IMR-90 (cell line): ENCODE results near the gene NDP. TPM values are rescaled to one million over a fixed set of nuclear protein-coding genes. Genes with fewer than 3 reads are reported as not detected.

Experiments used
- ATAC-seq: fragments of 200-7000 bp; cut with Tn5 transposase; 2 replicates; pipeline ENCODE4 v1.9.1; 2020; ENCODE audit warnings: low read depth, mild to moderate bottlenecking, moderate library complexity
- BruUV-seq: library from RNA; stranded (reverse); fragments of 400-500 nt; replicated peaks from 2 replicates; lab custom pipeline; 2021; lab: Mats Ljungman, UMichigan
- CTCF ChIA-PET: fragments of 300-600 bp; formaldehyde crosslinking; extraction: SDS; loops from one replicate; lab custom pipeline; 2021; ENCODE audit warnings: antibody characterized with exemption; lab: Yijun Ruan, JAX
- POLR2A ChIA-PET: fragments of 300-600 bp; sonication (Branson Sonifier 250); formaldehyde crosslinking; loops from one replicate; lab custom pipeline; 2022; ENCODE audit warnings: antibody characterized with exemption; ENCODE audit not compliant: unreplicated experiment; lab: Charles Lee
- DNase-seq: peaks from one replicate; pipeline ENCODE4 v3.0.0; 2013
- H2AFZ ChIP-seq: replicated peaks from 2 replicates; pipeline ENCODE3; 2013; ENCODE audit warnings: low read length, mild to moderate bottlenecking; ENCODE audit not compliant: poor library complexity
- H2AK5ac ChIP-seq: 2 replicates; pipeline ENCODE4 v1.6.1; 2013; ENCODE audit warnings: low read depth, low read length, inconsistent platforms
- H2AK9ac ChIP-seq: replicated peaks from 2 replicates; pipeline ENCODE3; 2013; ENCODE audit warnings: mild to moderate bottlenecking, low read depth, low read length, moderate library complexity; ENCODE audit not compliant: poor library complexity
- H2BK120ac ChIP-seq: 2 replicates; pipeline ENCODE4 v1.6.1; 2013; ENCODE audit warnings: low read depth, low read length, inconsistent platforms
- H2BK15ac ChIP-seq: 3 replicates; pipeline ENCODE4 v1.6.1; 2013; ENCODE audit warnings: low read depth, low read length, inconsistent platforms
- H2BK20ac ChIP-seq: 2 replicates; pipeline ENCODE4 v1.6.1; 2013; ENCODE audit warnings: low read depth, mild to moderate bottlenecking, inconsistent platforms, low read length, moderate library complexity
- H2BK5ac ChIP-seq: 2 replicates; pipeline ENCODE4 v1.6.1; 2013; ENCODE audit warnings: mild to moderate bottlenecking, low read depth, low read length, inconsistent platforms; ENCODE audit not compliant: poor library complexity, severe bottlenecking
- H3K14ac ChIP-seq: replicated peaks from 2 replicates; pipeline ENCODE4 v1.6.1; 2013; ENCODE audit warnings: low read depth, low read length, inconsistent platforms
- H3K18ac ChIP-seq: 2 replicates; pipeline ENCODE4 v1.6.1; 2013; ENCODE audit warnings: low read depth, low read length, control low read depth
- H3K23ac ChIP-seq: 2 replicates; pipeline ENCODE4 v1.6.1; 2013; ENCODE audit warnings: low read depth, low read length, inconsistent platforms
- H3K27ac ChIP-seq: 2 replicates; pipeline ENCODE4 v1.5.1; 2013; ENCODE audit warnings: mild to moderate bottlenecking, control low read depth, low read length; ENCODE audit not compliant: insufficient read depth
- H3K27me3 ChIP-seq: 2 replicates; pipeline ENCODE4 v1.6.1; 2013; ENCODE audit warnings: low read length; ENCODE audit not compliant: control insufficient read depth, insufficient read depth
- H3K36me3 ChIP-seq: 2 replicates; pipeline ENCODE4 v1.6.1; 2013; ENCODE audit warnings: low read length, mixed read lengths; ENCODE audit not compliant: control insufficient read depth, insufficient read depth
- H3K4ac ChIP-seq: 2 replicates; pipeline ENCODE4 v1.6.1; 2013; ENCODE audit warnings: low read depth, low read length, inconsistent platforms
- H3K4me1 ChIP-seq: 2 replicates; pipeline ENCODE4 v1.6.1; 2013; ENCODE audit warnings: low read length, mixed read lengths; ENCODE audit not compliant: control insufficient read depth, insufficient read depth
- H3K4me2 ChIP-seq: 2 replicates; pipeline ENCODE4 v1.6.1; 2013; ENCODE audit warnings: low read depth, mild to moderate bottlenecking, control low read depth, low read length, moderate library complexity
- H3K4me3 ChIP-seq: 2 replicates; pipeline ENCODE4 v1.5.1; 2013; ENCODE audit warnings: low read depth, mild to moderate bottlenecking, control low read depth, low read length, moderate library complexity; ENCODE audit not compliant: insufficient read depth
- H3K56ac ChIP-seq: 2 replicates; pipeline ENCODE4 v1.6.1; 2013; ENCODE audit warnings: low read length, inconsistent platforms; ENCODE audit not compliant: insufficient read depth; ENCODE audit errors: extremely low read depth
- H3K79me1 ChIP-seq, 2 experiments: 2 replicates each; pipeline ENCODE4 v1.6.1; 2013; ENCODE audit warnings: low read length in 2 of 2, inconsistent platforms in 1 of 2, low read depth in 1 of 2
- H3K9ac ChIP-seq: 2 replicates; pipeline ENCODE4 v1.6.1; 2013; ENCODE audit warnings: low read depth, low read length, control low read depth
- H3K9me1 ChIP-seq: 2 replicates; pipeline ENCODE4 v1.6.1; 2013; ENCODE audit warnings: low read length, inconsistent platforms; ENCODE audit not compliant: insufficient read depth
- H3K9me3 ChIP-seq: 2 replicates; pipeline ENCODE4 v1.6.1; 2013; ENCODE audit warnings: low read length; ENCODE audit not compliant: control insufficient read depth, insufficient read depth
- H4K20me1 ChIP-seq: 2 replicates; pipeline ENCODE4 v1.6.1; 2013; ENCODE audit warnings: low read length, inconsistent platforms; ENCODE audit not compliant: insufficient read depth
- H4K5ac ChIP-seq: 2 replicates; pipeline ENCODE4 v1.6.1; 2013; ENCODE audit warnings: mild to moderate bottlenecking, low read depth, low read length, control low read depth
- H4K8ac ChIP-seq, 2 experiments: 2 replicates each; pipeline ENCODE4 v1.6.1; 2013; ENCODE audit warnings: low read depth in 2 of 2, low read length in 2 of 2, control low read depth in 1 of 2, inconsistent platforms in 1 of 2
- H4K91ac ChIP-seq: 2 replicates; pipeline ENCODE4 v1.6.1; 2013; ENCODE audit warnings: low read depth, low read length, inconsistent platforms; ENCODE audit not compliant: insufficient read depth
- CEBPB ChIP-seq: IDR thresholded peaks from 2 replicates; pipeline ENCODE4 v1.6.1; 2012; ENCODE audit warnings: low read depth, low read length, improper control_type of control experiment
- FOS ChIP-seq: fragments of 150-350 bp; IDR thresholded peaks from 2 replicates; pipeline ENCODE4 v1.6.1; 2016; ENCODE audit warnings: low read depth, low read length
- RFX5 ChIP-seq: IDR thresholded peaks from 2 replicates; pipeline ENCODE4 v1.8.0; 2012; ENCODE audit warnings: low read depth, mild to moderate bottlenecking, low read length, moderate library complexity
- SMC3 ChIP-seq: fragments of 150-350 bp; IDR thresholded peaks from 2 replicates; pipeline ENCODE4 v1.6.1; 2016; ENCODE audit warnings: low read depth, mild to moderate bottlenecking, antibody characterized with exemption, low read length, moderate library complexity
- WGBS, 2 experiments: methylation state at CpG; one replicate each; pipeline versions ENCODE4 v1.1.5 to v1.1.7; 2013; ENCODE audit warnings: missing lambda C conversion rate in 2 of 2; ENCODE audit not compliant: insufficient read length in 1 of 2; ENCODE audit errors: extremely low coverage in 2 of 2; 5-methylcytosine and 5-hydroxymethylcytosine counted together
- dilution Hi-C: fragments of 300-500 bp; cut with HindIII; formaldehyde crosslinking; loops from one replicate; pipeline ENCODE4 v1.14.3; 2018; ENCODE audit warnings: low sequenced_read_pairs; ENCODE audit not compliant: unreplicated experiment
- in situ Hi-C: fragments of 300-500 bp; cut with MboI; formaldehyde crosslinking; loops from 3 replicates; pipeline ENCODE4 v1.14.3; 2019; ENCODE audit warnings: low sequenced_read_pairs, inconsistent platforms, mixed read lengths
- intact Hi-C: fragments of 100-400 bp; cut with micrococcal nuclease; formaldehyde crosslinking; loops from 2 replicates; pipeline ENCODE4 v1.10.0; 2022
- polyA plus RNA-seq, 3 experiments: library from polyadenylated mRNA; depleted of rRNA; stranded (reverse); fragments of >200 nt; gene quantifications; 2 replicates each; pipeline ENCODE4 v1.2.3, GENCODE V29; 2012; ENCODE audit warnings: low replicate concordance in 1 of 3
- total RNA-seq: library from RNA; depleted of rRNA; stranded (reverse); fragments of >200 nt; gene quantifications from 2 replicates; pipeline ENCODE4 v1.2.3, GENCODE V29; 2012; rRNA removed

NDP gene
- total and polyA plus RNA-seq, 2 of the 4 experiments (the other 2 are of a cell fraction), result 0.36 to 0.39 TPM

GRCh38 chrX:43899878-43900815 lies 73.0 kb downstream of the NDP start:
- DNase-seq, result no peak
- WGBS, 2 experiments, result 67% methylated on average over 1 of the region's 5 CpGs; no CpG with 5 or more reads in 1 of the 2 experiments
- Histone ChIP-seq H2AFZ (no peak overlapping the region), H3K36me3 (no peaks in the 10 kb centered on the region), H3K14ac (no peak overlapping the region), H3K18ac (no peak overlapping the region), H2BK15ac (no peak overlapping the region), H3K27ac (no peak overlapping the region), H2BK20ac (no peak overlapping the region), H3K9me1 (no peaks in the 10 kb centered on the region; the same call in 1 of the 2 replicates), H4K8ac (no peak overlapping the region), H2AK9ac (no peak overlapping the region), H3K23ac (no peak overlapping the region), H3K4me2 (no peak overlapping the region), H3K27me3 (no peaks in the 10 kb centered on the region; the same call in 1 of the 2 replicates), H2BK120ac (no peak overlapping the region), H3K4ac (no peak overlapping the region), H3K4me3 (no peak overlapping the region), H2AK5ac (no peak overlapping the region), H3K56ac (no peak overlapping the region), H3K9ac (no peak overlapping the region), H4K20me1 (no peaks in the 10 kb centered on the region), H3K4me1 (no peaks in the 10 kb centered on the region), H4K5ac (no peak overlapping the region), H3K9me3 (no peaks in the 10 kb centered on the region), H4K91ac (no peak overlapping the region), H3K79me1 (no peaks in the 10 kb centered on the region), H2BK5ac (no peak overlapping the region)
- intact Hi-C loops, result no loop called here
- no peak for TF ChIP-seq FOS
- no peak for TF ChIP-seq SMC3
- no peak for TF ChIP-seq CEBPB
- TF ChIP-seq RFX5, result no peak
- CTCF ChIA-PET, result no interaction called here
- dilution Hi-C loops, result no loop called here
- BruUV-seq, result no TSS peak
- no peak for ATAC-seq
- in situ Hi-C loops, result no loop called here
- POLR2A ChIA-PET, result no interaction called here

Other genes starting within 250 kb of the NDP start
- 0.28 and 0.36 TPM in 2 replicates for gene MAOB, start 90.9 kb downstream of the NDP start, total RNA-seq
- 0.43 and 0.46 TPM in 2 replicates for gene MAOB, start 90.9 kb downstream of the NDP start, polyA plus RNA-seq (2012; rRNA removed)